Measurements from ENCODE around the gene COMMD2. TPM values are rescaled to one million over a fixed set of nuclear protein-coding genes. Genes with fewer than 3 reads are reported as not detected.

COMMD2 gene
- total RNA-seq, 2 experiments from 2014 or later = 31.0 to 31.8 TPM

- Mint-ChIP-seq H3K4me1 (ENCODE audit: low read depth) (no peaks in the 10 kb centered on the region), H3K36me3 (ENCODE audit: low read depth) (no peaks in the 10 kb centered on the region), H3K27ac (no peak overlapping the region), H3K4me3 (no peak overlapping the region), H3K27me3 (peaks cover 9% of the 10 kb centered on the region), H3K9me3 (no peaks in the 10 kb centered on the region)
- TF ChIP-seq CTCF (IDR thresholded peaks at IDR 0.05) = peak; percentile 76
- ChIA-PET POLR2A (interaction anchor here (0.5 to 0.6 kb wide), 2 partner anchors 8 to 810 kb away, joined by 3 read pairs; no protein-coding TSS in a partner anchor), CTCF (interaction anchor here (0.5 to 6.0 kb wide), 35 partner anchors 10 to 637 kb away, joined by 3 to 53 read pairs (median 5); partner anchors contain the start of gene COMMD2)
- ATAC-seq = peak; percentile 61
- DNase-seq = peak; percentile 62
- intact Hi-C loops (cut with micrococcal nuclease) = loop anchor here (10.0 kb wide), 1 partner anchor 207 kb away; no protein-coding TSS in a partner anchor
These were observed 19.5 kb upstream of the COMMD2 start for GRCh38 chr3:149771652-149772271.

GRCh38 chr3:149770246-149770645 lies 18.0 kb upstream of the COMMD2 start:
- Mint-ChIP-seq H3K27ac (no peak overlapping the region), H3K4me3 (no peak overlapping the region), H3K27me3 (peaks cover 14% of the 10 kb centered on the region), H3K9me3 (no peaks in the 10 kb centered on the region), H3K4me1 (ENCODE audit: low read depth) (no peaks in the 10 kb centered on the region), H3K36me3 (ENCODE audit: low read depth) (no peaks in the 10 kb centered on the region)
- ChIA-PET CTCF (interaction anchor here (0.8 to 6.0 kb wide), 17 partner anchors 9 to 285 kb away, joined by 3 to 53 read pairs (median 5); partner anchors contain the start of gene ANKUB1), POLR2A (no interaction called here)
- ATAC-seq (no peak), DNase-seq (no peak)
- no peak for TF ChIP-seq CTCF (IDR thresholded peaks at IDR 0.05)
- intact Hi-C loops (cut with micrococcal nuclease) = loop anchor here (10.0 kb wide), 1 partner anchor 205 kb away; no protein-coding TSS in a partner anchor

DNA sequence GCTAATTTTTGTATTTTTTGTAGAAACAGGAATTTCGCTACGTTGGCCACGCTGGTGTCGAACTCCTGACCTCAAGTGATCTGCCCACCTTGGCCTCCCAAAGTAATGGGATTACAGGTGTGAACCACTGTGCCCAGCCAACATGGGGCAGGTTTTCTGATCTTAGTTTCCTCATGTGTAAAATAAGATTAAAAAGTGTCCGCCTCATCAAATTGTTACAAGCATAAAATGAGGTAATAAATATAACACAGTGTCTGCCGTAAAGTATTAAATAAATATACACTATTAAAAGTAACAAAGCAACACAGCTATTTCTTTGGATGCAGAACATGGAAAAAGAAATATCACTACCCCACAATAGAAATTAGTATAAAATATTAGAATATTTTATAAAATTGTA lies 16.4 kb upstream of the COMMD2 start:
- no peak for TF ChIP-seq CTCF (IDR thresholded peaks at IDR 0.05)
- Mint-ChIP-seq H3K9me3 (no peaks in the 10 kb centered on the region), H3K4me3 (no peak overlapping the region), H3K4me1 (ENCODE audit: low read depth) (no peaks in the 10 kb centered on the region), H3K27ac (no peak overlapping the region), H3K36me3 (ENCODE audit: low read depth) (no peaks in the 10 kb centered on the region), H3K27me3 (peaks cover 18% of the 10 kb centered on the region)
- no peak for DNase-seq
- POLR2A ChIA-PET = no interaction called here
- CTCF ChIA-PET = interaction anchor here (0.6 to 6.0 kb wide), 7 partner anchors 9 to 274 kb away, joined by 3 to 53 read pairs (median 3); no protein-coding TSS in a partner anchor
- intact Hi-C loops (cut with micrococcal nuclease) = no loop called here
- ATAC-seq = no peak

DNA sequence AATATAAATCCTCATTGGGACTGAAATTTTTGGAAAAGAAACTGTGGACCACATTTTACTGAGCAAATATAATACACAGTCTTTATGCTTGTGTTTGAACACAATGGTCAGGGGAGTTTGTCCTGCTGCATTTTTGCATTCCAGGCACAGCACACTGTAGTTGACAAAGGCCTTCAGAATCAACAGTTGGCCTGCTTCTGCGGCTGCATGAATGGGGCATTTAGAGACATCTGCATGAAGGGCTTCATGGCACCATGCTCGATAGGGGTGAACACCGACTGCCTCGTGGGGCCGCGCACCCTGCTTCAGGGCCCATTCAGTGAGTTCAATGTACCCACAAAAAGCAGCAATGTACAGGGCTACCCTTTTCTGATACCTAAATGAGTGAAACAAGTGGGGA lies 15.4 kb upstream of the COMMD2 start:
- intact Hi-C loops (cut with micrococcal nuclease) = no loop called here
- no peak overlapping the region for H3K4me3 Mint-ChIP-seq
- no peak for ATAC-seq
- peaks cover 18% of the 10 kb centered on the region for H3K27me3 Mint-ChIP-seq
- ChIA-PET POLR2A (no interaction called here), CTCF (interaction anchor here (1.3 to 6.0 kb wide), 3 partner anchors 24 to 198 kb away, joined by 3 to 53 read pairs (median 5); partner anchors contain the start of gene ANKUB1)
- TF ChIP-seq CTCF (IDR thresholded peaks at IDR 0.05) = no peak
- DNase-seq = no peak
- no peaks in the 10 kb centered on the region for H3K4me1 Mint-ChIP-seq (ENCODE audit: low read depth)
- no peaks in the 10 kb centered on the region for H3K36me3 Mint-ChIP-seq (ENCODE audit: low read depth)
- no peak overlapping the region for H3K27ac Mint-ChIP-seq
- H3K9me3 Mint-ChIP-seq = no peaks in the 10 kb centered on the region

GRCh38 chr3:149765762-149766334 lies 13.6 kb upstream of the COMMD2 start:
- TF ChIP-seq CTCF (IDR thresholded peaks at IDR 0.05) = peak; percentile 17
- Mint-ChIP-seq H3K4me1 (ENCODE audit: low read depth) (no peaks in the 10 kb centered on the region), H3K36me3 (ENCODE audit: low read depth) (no peaks in the 10 kb centered on the region), H3K27me3 (peaks cover 13% of the 10 kb centered on the region), H3K27ac (no peak overlapping the region), H3K9me3 (no peaks in the 10 kb centered on the region), H3K4me3 (no peak overlapping the region)
- POLR2A ChIA-PET = no interaction called here
- intact Hi-C loops (cut with micrococcal nuclease) = no loop called here
- ATAC-seq = no peak
- CTCF ChIA-PET = interaction anchor here (0.7 to 3.5 kb wide), 8 partner anchors 9 to 280 kb away, joined by 3 to 12 read pairs (median 3); partner anchors contain the start of genes ANKUB1 and COMMD2
- DNase-seq = no peak
